Small intestine (tissue), 7 donors: Measurements from ENCODE around the gene MDN1. TPM values are rescaled to one million over a fixed set of nuclear protein-coding genes. Genes with fewer than 3 reads are reported as not detected.
"Not testable (repeated sequence)": the region's sequence is repeated elsewhere in the genome, so short reads cannot be mapped to it uniquely, and the experiment has no call there.

Experiments used
- DNase-seq, 2 donors: peaks; one replicate each; pipeline versions ENCODE4 v3.0.0 to v3.0.0-alpha.2; 2013
- FAIRE-seq: peaks from 2 replicates; lab custom pipeline; 2012; peaks lifted over from hg19 to GRCh38; lab: Jason Lieb, UNC
- H3K27ac ChIP-seq, 3 donors: one replicate each; pipeline ENCODE4 v1.5.1; 2013; ENCODE audit warnings: low read length in 2 of 3, mild to moderate bottlenecking in 2 of 3, control low read depth in 1 of 3, inconsistent platforms in 1 of 3, low read depth in 1 of 3, moderate library complexity in 1 of 3
- H3K27me3 ChIP-seq, 3 donors: one replicate each; pipeline ENCODE4 v1.6.1; 2013; ENCODE audit warnings: low read length in 3 of 3, inconsistent platforms in 1 of 3; ENCODE audit not compliant: control insufficient read depth in 3 of 3, insufficient read depth in 3 of 3
- H3K36me3 ChIP-seq, 3 donors: one replicate each; pipeline ENCODE4 v1.6.1; 2013; ENCODE audit warnings: low read length in 3 of 3, inconsistent platforms in 1 of 3, low read depth in 1 of 3, mild to moderate bottlenecking in 1 of 3, moderate library complexity in 1 of 3; ENCODE audit not compliant: control insufficient read depth in 3 of 3, insufficient read depth in 2 of 3
- H3K4me1 ChIP-seq, 3 donors: one replicate each; pipeline ENCODE4 v1.6.1; 2013; ENCODE audit warnings: low read length in 2 of 3, inconsistent platforms in 1 of 3, low read depth in 1 of 3, mild to moderate bottlenecking in 1 of 3, moderate library complexity in 1 of 3; ENCODE audit not compliant: control insufficient read depth in 3 of 3, insufficient read depth in 2 of 3
- H3K4me3 ChIP-seq, 3 donors: one replicate each; pipeline ENCODE4 v1.5.1; 2013; ENCODE audit warnings: low read length in 3 of 3, control low read depth in 1 of 3, inconsistent platforms in 1 of 3, low read depth in 1 of 3, mild to moderate bottlenecking in 1 of 3, moderate library complexity in 1 of 3
- H3K9me3 ChIP-seq, 2 donors: one replicate each; pipeline ENCODE4 v1.6.1; 2013; ENCODE audit warnings: low read depth in 1 of 2, low read length in 1 of 2; ENCODE audit not compliant: control insufficient read depth in 2 of 2, insufficient read depth in 1 of 2
- WGBS, 3 donors: extraction: QIAGEN DNeasy Blood & Tissue Kit; methylation state at CpG; one replicate each; pipeline ENCODE4 v1.1.7; 2013; 5-methylcytosine and 5-hydroxymethylcytosine counted together
- polyA plus RNA-seq, 4 donors: library from polyadenylated mRNA; stranded (reverse) in 3 of 4; unstranded in 1 of 4; fragments of 200-250 nt in 3 of 4; fragments of 120-200 nt in 1 of 4; gene quantifications; one replicate each; pipeline versions ENCODE4 v1.2.1 to v1.2.3, GENCODE V29; 2013
- donor health status: healthy with polysubstance abuse.
- donor health status: control.
- donor health status: control.
- donor health status: Bipolar disorder and iron deficiency.
- donor health status: healthy.

MDN1 gene
- polyA plus RNA-seq, 4 donors = 8.6 to 24.0 (median 15.3) TPM

- H3K9me3 ChIP-seq = no peaks in the 10 kb centered on the region
- no peak overlapping the region for H3K4me3 ChIP-seq
- H3K4me1 ChIP-seq = peaks cover 0 to 9% (median 0%) of the 10 kb centered on the region in 3 donors
- FAIRE-seq = no peak
- DNase-seq = peak in 1 of 2 donors; percentile 13
- peaks cover 6 to 35% (median 7%) of the 10 kb centered on the region in 3 donors for H3K36me3 ChIP-seq
- H3K27me3 ChIP-seq = no peaks in the 10 kb centered on the region
- 96 to 100% (median 100%) methylated on average over 1 of the region's 1 CpG for WGBS, 3 donors
- no peak overlapping the region for H3K27ac ChIP-seq
These were observed 29.6 kb downstream of the MDN1 start for GRCh38 chr6:89789980-89790379.

DNA sequence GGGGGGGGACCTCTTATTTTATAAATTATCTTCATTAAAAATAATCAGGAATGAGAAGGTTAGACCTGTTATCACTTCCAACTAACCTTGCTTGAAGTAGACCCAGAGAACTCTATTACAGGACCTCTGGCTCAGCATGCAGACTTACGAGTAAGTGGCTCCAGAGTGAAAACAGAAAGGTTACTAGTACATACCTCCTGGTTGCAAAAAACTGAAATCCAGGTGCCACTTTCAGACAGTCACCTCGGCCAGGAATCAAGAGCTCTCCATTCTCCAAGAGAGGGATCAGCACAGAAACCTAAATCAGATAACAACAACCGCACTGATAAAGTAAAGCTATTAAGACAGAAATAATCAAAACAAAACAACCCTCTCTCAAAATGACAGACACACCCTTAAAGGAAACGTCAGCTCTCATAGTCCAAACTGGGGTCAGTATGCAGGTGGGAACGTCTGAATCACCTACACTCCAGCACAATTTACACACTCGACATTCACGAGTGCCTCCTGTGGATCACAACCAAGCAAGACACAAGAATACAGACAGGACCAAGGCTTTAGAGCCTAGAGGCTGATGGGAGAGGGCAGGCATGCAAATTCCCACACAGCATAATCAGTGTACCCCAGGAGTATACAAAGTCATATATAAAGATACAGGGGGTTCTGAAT is 31.8 kb downstream of the MDN1 start:
- H3K4me3 ChIP-seq = no peak overlapping the region
- FAIRE-seq (no peak), DNase-seq (peak; percentile 46 to 72)
- H3K27ac ChIP-seq = peak overlapping the region in 1 of 3 donors; percentile 13
- peaks cover 0 to 9% (median 0%) of the 10 kb centered on the region in 3 donors for H3K4me1 ChIP-seq
- 24 to 65% (median 46%) methylated on average over 7 of the region's 7 CpGs for WGBS, 3 donors
- H3K9me3 ChIP-seq = peaks cover 0 to 13% of the 10 kb centered on the region in 2 donors
- H3K36me3 ChIP-seq = peaks cover 7 to 35% (median 10%) of the 10 kb centered on the region in 3 donors
- H3K27me3 ChIP-seq = no peaks in the 10 kb centered on the region

- Histone ChIP-seq H3K27me3 (no peaks in the 10 kb centered on the region), H3K36me3 (peaks cover 6 to 36% (median 10%) of the 10 kb centered on the region in 3 donors), H3K4me3 (no peak overlapping the region), H3K9me3 (peaks cover 0 to 20% of the 10 kb centered on the region in 2 donors), H3K4me1 (peaks cover 0 to 9% (median 0%) of the 10 kb centered on the region in 3 donors), H3K27ac (no peak overlapping the region)
- DNase-seq (peak in 1 of 2 donors; percentile 16), FAIRE-seq (no peak)
- WGBS, 3 donors = 71 to 79% (median 74%) methylated on average over 2 of the region's 2 CpGs
These were observed 32.6 kb downstream of the MDN1 start for GRCh38 chr6:89786970-89787369.

GRCh38 chr6:89784838-89785237 is 34.8 kb downstream of the MDN1 start:
- no peak overlapping the region for H3K27ac ChIP-seq
- WGBS, 3 donors = 90 to 99% (median 95%) methylated on average over 6 of the region's 6 CpGs
- peaks cover 0 to 9% (median 0%) of the 10 kb centered on the region in 3 donors for H3K4me1 ChIP-seq
- H3K4me3 ChIP-seq = no peak overlapping the region
- peaks cover 0 to 20% of the 10 kb centered on the region in 2 donors for H3K9me3 ChIP-seq
- peaks cover 8 to 36% (median 16%) of the 10 kb centered on the region in 3 donors for H3K36me3 ChIP-seq
- H3K27me3 ChIP-seq = no peaks in the 10 kb centered on the region
- DNase-seq (no peak), FAIRE-seq (no peak)

DNA sequence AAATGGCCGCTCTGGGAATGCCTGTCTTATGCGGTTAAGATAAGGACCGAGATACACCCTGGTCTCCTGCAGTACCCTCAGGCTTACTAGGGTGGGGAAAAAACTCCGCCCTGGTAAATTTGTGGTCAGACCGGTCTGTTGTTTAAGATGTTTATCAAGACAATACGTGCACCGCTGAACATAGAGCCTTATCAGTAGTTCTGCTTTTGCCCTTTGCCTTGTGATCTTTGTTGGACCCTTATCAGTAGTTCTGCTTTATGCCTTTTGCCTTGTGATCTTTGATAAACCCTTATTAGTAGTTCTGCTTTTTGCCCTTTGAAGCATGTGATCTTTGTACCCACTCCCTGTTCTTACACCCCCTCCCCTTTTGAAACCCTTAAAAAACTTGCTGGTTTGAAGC is 36.3 kb downstream of the MDN1 start:
- peaks cover 5 to 37% (median 16%) of the 10 kb centered on the region in 3 donors for H3K36me3 ChIP-seq
- H3K27me3 ChIP-seq, H3K4me3 ChIP-seq, H3K27ac ChIP-seq, FAIRE-seq, H3K4me1 ChIP-seq: not testable (repeated sequence)
- 18 to 69% (median 55%) methylated on average over 7 of the region's 7 CpGs for WGBS, 3 donors
- peak; percentile 5 to 70 for DNase-seq
- H3K9me3 ChIP-seq = peaks cover 0 to 20% of the 10 kb centered on the region in 2 donors

- WGBS, 3 donors = 92 to 94% (median 93%) methylated on average over 1 of the region's 1 CpG
- peaks cover 0 to 26% of the 10 kb centered on the region in 2 donors for H3K9me3 ChIP-seq
- H3K4me1 ChIP-seq = no peaks in the 10 kb centered on the region
- no peak for DNase-seq
- no peaks in the 10 kb centered on the region for H3K27me3 ChIP-seq
- no peak overlapping the region for H3K27ac ChIP-seq
- no peak overlapping the region for H3K4me3 ChIP-seq
- H3K36me3 ChIP-seq = peaks cover 5 to 37% (median 13%) of the 10 kb centered on the region in 3 donors
- FAIRE-seq = no peak
These were observed 37.4 kb downstream of the MDN1 start for GRCh38 chr6:89782222-89782621.

GRCh38 chr6:89781070-89782034 is 38.2 kb downstream of the MDN1 start:
- Histone ChIP-seq H3K36me3 (peaks cover 5 to 32% (median 13%) of the 10 kb centered on the region in 3 donors), H3K27me3 (no peaks in the 10 kb centered on the region), H3K4me3 (no peak overlapping the region), H3K9me3 (peaks cover 0 to 26% of the 10 kb centered on the region in 2 donors), H3K27ac (no peak overlapping the region), H3K4me1 (no peaks in the 10 kb centered on the region)
- FAIRE-seq = no peak
- WGBS, 3 donors = 91 to 94% (median 93%) methylated on average over 6 of the region's 6 CpGs
- no peak for DNase-seq

DNA sequence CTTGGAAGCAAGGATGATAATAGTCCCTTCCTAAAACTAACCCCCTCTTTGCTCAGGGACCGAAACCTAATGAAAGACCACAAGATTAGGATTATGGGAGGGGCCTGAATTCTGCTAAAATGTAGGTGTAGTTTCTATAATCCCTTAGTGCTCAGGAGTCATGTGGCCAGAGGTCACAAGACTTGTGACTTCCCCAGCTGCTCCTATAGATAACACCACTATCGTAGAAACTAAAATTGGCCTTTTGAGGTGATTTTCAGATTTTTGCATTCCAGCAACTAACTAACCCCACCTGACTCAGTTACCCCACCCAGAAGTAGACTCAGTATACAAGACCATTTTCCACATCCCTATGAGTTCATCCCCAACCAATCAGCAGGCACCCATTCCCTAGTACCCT is 42.1 kb downstream of the MDN1 start:
- Histone ChIP-seq H3K27me3 (no peaks in the 10 kb centered on the region), H3K27ac (no peak overlapping the region), H3K9me3 (peaks cover 0 to 11% of the 10 kb centered on the region in 2 donors), H3K36me3 (peaks cover 6 to 32% (median 10%) of the 10 kb centered on the region in 3 donors), H3K4me1 (no peaks in the 10 kb centered on the region), H3K4me3 (no peak overlapping the region)
- 96 to 100% (median 98%) methylated on average over 2 of the region's 2 CpGs for WGBS, 3 donors
- FAIRE-seq (no peak), DNase-seq (no peak)
